HG02678 (cell line): ENCODE measurements around the gene HTR1D.
"Not testable (repeated sequence)": the region's sequence is repeated elsewhere in the genome, so short reads cannot be mapped to it uniquely, and the experiment has no call there.

ENCODE experiments used
- ATAC-seq: cut with Tn5 transposase; IDR thresholded peaks from one replicate; pipeline ENCODE4 v1.9.1; 2021; ENCODE audit warnings: mild to moderate bottlenecking, moderate library complexity; ENCODE audit not compliant: unreplicated experiment

The HTR1D gene

GRCh38 chr1:23221107-23221506 is 3.8 kb upstream of the HTR1D start:
- no peak for ATAC-seq

GRCh38 chr1:23216771-23217420 is 406 bp downstream of the HTR1D start:
- no peak for ATAC-seq

GRCh38 chr1:23215751-23216449 is 1.4 kb downstream of the HTR1D start:
- no peak for ATAC-seq

- ATAC-seq: no peak
These were observed 2.0 kb downstream of the HTR1D start for GRCh38 chr1:23215291-23215690.

- ATAC-seq: no peak
These were observed 2.7 kb downstream of the HTR1D start for GRCh38 chr1:23214640-23215039.

GRCh38 chr1:23211955-23212354 is 5.3 kb downstream of the HTR1D start:
- no peak for ATAC-seq

- ATAC-seq: no peak
These were observed 6.3 kb downstream of the HTR1D start for GRCh38 chr1:23210963-23211362.

- no peak for ATAC-seq
These were observed 6.9 kb downstream of the HTR1D start for GRCh38 chr1:23210351-23210785.

- ATAC-seq: no peak
These were observed 7.5 kb downstream of the HTR1D start for GRCh38 chr1:23209770-23210169.

GRCh38 chr1:23208527-23208926 is 8.8 kb downstream of the HTR1D start:
- no peak for ATAC-seq

- not testable (repeated sequence) for ATAC-seq
These were observed 9.6 kb downstream of the HTR1D start for GRCh38 chr1:23207733-23208132.

- ATAC-seq: no peak
These were observed 15.0 kb downstream of the HTR1D start for GRCh38 chr1:23202263-23202749.

- ATAC-seq: no peak
These were observed 16.4 kb downstream of the HTR1D start for GRCh38 chr1:23200883-23201282.

GRCh38 chr1:23198373-23198772 is 18.9 kb downstream of the HTR1D start:
- no peak for ATAC-seq

- no peak for ATAC-seq
These were observed 20.5 kb downstream of the HTR1D start for GRCh38 chr1:23196627-23197328.

GRCh38 chr1:23194119-23194984 is 22.9 kb downstream of the HTR1D start:
- no peak for ATAC-seq

- ATAC-seq: no peak
These were observed 23.7 kb downstream of the HTR1D start for GRCh38 chr1:23193391-23194118.

GRCh38 chr1:23191199-23191598 is 26.1 kb downstream of the HTR1D start:
- ATAC-seq: no peak

- not testable (repeated sequence) for ATAC-seq
These were observed 28.3 kb downstream of the HTR1D start for GRCh38 chr1:23188936-23189452.

GRCh38 chr1:23188434-23188884 is 28.8 kb downstream of the HTR1D start:
- ATAC-seq: no peak
